ENCODE measurements around the gene RRP9.

DNA sequence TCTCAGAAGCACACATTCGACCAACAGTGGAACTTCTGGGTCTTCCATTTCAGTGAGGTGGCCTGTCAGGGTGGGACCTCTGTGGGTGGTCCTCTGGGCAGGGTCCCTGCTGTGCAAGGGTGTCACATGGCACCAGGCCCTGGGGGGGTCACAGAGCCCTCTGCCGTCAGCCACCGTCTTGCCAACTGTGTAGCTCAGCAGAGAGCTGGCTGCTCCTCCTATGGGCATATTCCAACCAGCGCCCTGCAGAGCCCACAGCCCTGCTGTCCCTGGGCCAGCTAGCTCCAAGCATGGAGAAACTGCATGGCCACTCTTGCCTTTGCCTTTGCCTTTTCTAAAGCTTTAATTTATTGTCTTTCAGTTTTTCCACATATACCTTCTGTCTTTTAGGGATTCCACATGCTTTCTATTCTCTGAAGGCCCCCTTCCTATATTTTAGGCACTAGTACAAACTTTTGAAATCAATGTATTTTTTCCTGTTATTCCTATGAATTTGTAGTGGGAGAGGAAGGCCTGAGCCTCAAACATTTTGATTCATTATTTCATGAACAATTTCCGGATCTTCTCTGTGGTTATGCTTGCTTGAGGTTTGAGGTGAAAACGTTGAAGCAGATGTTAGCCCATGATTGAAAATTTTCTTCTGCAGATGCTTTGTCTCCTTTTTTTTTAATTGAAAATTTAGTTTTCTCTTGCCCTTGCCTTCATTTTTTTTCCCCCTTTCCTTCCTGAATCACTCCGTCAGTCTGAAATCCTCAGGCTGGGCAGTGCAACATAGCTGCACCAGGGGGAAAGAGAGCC lies 50.3 kb downstream of the RRP9 start:
- TF ChIP-seq CTCF (IDR thresholded peaks at IDR 0.05 in 8 of 11, conservative IDR thresholded peaks at IDR 0.05 in 3 of 11) = no peak
- TF ChIP-seq POLR2A (IDR thresholded peaks at IDR 0.05) = no peak
